Prostate gland (tissue), 2 donors: ENCODE measurements around the gene HIVEP3.

Experiments
- POLR2A ChIP-seq: fragments of 450-650 bp; IDR thresholded peaks from one replicate; pipeline ENCODE4 v1.6.1; 2016; ENCODE audit warnings: antibody characterized with exemption, mild to moderate bottlenecking
- POLR2AphosphoS5 ChIP-seq: sonication (generic); formaldehyde crosslinking; IDR thresholded peaks from one replicate; pipeline ENCODE4 v1.6.1; 2017; ENCODE audit warnings: antibody characterized with exemption
- TF ChIP-seq, protein P1 (sequence below), 4 experiments: fragments of 200-600 bp in 2 of 4; fragments of 450-650 bp in 2 of 4; sonication (generic) in 2 of 4; IDR thresholded peaks; 1 replicate in 3 of 4; 2 replicates in 1 of 4; pipeline ENCODE4 v1.5.1; 2016 to 2019; ENCODE audit warnings: antibody characterized with exemption in 4 of 4, mild to moderate bottlenecking in 2 of 4, moderate library complexity in 2 of 4

GRCh38 chr1:41486053-41486370 lies 432.7 kb downstream of the HIVEP3 start:
- TF ChIP-seq, protein P1, sequence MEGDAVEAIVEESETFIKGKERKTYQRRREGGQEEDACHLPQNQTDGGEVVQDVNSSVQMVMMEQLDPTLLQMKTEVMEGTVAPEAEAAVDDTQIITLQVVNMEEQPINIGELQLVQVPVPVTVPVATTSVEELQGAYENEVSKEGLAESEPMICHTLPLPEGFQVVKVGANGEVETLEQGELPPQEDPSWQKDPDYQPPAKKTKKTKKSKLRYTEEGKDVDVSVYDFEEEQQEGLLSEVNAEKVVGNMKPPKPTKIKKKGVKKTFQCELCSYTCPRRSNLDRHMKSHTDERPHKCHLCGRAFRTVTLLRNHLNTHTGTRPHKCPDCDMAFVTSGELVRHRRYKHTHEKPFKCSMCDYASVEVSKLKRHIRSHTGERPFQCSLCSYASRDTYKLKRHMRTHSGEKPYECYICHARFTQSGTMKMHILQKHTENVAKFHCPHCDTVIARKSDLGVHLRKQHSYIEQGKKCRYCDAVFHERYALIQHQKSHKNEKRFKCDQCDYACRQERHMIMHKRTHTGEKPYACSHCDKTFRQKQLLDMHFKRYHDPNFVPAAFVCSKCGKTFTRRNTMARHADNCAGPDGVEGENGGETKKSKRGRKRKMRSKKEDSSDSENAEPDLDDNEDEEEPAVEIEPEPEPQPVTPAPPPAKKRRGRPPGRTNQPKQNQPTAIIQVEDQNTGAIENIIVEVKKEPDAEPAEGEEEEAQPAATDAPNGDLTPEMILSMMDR (IDR thresholded peaks at IDR 0.05), result no peak
- TF ChIP-seq POLR2A (no peak), POLR2AphosphoS5 (no peak)
